Hindlimb muscle (tissue), 1 donor: ENCODE measurements around the gene ME3. TPM values are rescaled to one million over a fixed set of nuclear protein-coding genes. Genes with fewer than 3 reads are reported as not detected.
"Not testable (repeated sequence)": the region's sequence is repeated elsewhere in the genome, so short reads cannot be mapped to it uniquely, and the experiment has no call there.

ENCODE experiments used
- DNase-seq: peaks from one replicate; pipeline ENCODE4 v3.0.0-alpha.2; 2013
- polyA plus RNA-seq: library from polyadenylated mRNA; unstranded; fragments of 120-200 nt; gene quantifications from one replicate; pipeline ENCODE4 v1.2.1, GENCODE V29; 2013; ENCODE audit not compliant: insufficient read length

Gene ME3
- polyA plus RNA-seq, 1 donor = 10.9 TPM

DNA sequence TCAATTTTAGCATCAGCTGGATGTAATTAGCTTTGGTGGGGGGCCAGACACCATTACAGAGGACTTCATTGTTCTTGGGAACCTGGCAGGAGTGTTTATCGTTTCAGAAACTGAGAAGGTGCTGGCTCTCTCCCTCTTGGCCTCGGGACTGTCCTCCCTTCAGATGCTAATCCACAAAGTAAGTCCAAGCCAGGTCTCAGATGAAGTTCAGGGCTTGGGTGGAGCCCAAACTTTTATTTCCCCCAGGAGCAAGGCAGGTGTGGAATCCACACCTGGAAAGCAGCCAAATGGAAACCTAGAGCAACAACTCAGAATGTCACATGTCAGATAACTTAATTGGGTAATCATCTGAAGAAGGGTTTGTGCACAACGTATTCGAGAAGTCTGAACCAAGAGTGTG lies 119.2 kb downstream of the ME3 start:
- DNase-seq = no peak

DNA sequence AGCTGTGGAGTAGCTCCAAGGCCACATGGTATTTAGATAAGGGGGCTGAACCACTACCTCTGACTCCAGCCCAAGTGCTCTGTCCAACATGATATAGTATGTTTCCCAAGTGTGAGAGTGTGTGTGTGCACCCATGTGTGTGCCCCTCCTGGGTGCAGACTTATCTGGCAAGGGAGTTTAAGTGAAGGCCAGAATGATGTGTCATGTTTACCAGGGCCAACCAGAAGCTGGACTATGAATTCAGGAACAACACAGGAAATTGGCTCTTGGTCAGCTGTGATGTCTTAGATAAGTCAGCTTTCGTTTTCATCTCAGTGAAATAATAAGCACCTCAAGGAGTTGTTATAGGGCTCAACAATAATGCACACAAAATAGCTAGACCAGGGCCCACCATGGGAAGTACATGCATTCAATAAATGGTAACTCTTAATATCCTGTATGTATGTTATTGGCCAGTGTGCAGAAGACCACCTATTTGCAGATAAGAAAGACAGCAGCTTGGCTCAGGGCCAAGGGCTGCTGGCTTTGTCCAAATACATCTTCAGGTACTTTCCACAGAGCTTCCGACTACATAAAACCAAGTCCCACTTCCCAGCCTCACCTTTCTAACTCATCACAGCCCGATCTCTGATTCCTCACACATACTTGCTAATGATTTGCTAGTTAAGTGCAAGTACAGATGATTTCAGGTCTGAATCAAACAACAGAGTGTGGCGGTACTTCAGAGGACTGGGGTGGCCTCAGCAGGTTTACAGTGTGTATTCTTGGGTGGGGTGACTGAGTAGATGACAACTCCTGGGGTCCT lies 120.9 kb downstream of the ME3 start:
- no peak for DNase-seq

DNA sequence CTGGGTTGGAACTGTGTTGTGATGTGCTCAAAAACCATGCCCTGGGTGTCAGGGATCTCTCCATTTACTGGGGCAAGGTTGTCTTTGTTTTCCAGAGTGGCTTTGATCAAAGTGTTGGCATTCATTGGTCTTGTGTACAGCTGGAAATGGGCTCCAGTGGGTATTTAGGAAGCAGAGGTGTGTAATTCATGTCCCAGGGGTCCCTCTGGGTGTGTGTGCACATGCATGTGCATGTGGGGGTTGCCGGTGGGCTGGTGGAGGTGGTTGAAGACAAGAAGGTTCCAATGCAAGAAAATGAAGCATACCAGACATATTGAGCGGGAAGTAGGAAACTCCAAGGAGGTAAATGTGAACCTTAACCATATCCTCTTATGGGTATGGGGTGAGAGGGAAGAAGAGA lies 121.7 kb downstream of the ME3 start:
- no peak for DNase-seq

DNA sequence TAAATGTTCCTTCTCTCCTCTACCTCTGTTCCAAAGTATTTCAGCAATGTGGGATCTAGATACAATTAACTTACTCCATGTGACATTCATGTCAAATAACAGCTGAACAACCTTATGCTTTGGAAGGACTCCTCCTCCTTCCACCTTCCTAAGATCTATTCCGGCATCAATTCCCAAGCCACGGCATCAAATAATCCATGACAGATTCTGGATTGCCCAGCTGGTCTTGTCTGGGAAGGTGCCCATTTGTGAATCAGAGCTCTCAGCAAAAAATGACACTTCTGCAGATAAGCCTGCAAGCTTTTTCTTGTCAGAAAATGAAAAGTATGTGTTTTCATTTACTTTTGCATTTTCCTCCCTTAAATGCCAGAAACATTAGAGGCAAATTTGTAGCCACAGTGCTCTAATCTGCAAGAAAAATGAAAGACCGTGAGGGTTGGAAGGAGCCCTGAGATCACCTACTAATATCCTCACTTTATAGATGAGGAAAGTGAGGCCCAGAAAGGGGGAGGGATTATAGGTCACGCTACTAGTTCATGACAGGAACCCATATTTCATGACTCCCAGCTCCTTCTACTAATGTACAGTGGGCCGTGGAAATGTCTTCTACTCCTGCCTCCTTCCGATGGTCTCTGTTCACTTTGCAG lies 124.0 kb downstream of the ME3 start:
- no peak for DNase-seq

DNA sequence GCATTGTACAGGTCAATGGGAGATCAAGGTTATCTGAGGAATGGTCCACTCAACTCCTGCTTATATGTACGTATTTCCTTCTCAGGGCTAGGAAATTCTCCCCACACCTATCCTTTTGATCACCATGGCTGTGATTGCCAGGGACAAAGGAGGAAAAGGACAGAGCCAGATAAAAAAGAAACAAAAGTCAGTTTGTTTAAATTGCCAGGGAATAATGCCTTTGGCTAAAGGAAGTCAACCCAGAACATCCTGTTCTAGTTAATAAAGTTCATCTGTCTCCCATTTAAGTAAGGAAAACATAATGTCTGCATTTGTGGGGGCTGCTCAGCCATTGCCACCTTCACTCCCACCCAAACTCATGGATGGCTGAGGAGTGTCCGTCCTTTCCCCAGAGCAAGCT lies 124.7 kb downstream of the ME3 start:
- no peak for DNase-seq

DNA sequence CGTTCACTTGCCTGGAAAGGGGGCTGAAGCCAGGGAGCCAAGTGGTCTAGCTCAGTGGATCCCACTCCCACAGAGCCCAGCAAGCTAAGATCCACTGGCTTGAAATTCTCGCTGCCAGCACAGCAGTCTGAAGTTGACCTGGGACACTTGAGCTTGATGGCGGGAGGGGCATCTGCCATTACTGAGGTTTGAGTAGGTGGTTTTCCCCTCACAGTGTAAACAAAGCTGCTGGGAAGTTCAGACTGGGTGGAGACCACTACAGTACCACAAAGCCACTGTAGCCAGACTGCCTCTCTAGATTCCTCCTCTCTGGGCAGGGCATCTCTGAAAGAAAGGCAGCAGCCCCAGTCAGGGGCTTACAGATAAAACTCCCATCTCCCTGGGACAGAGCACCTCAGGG lies 131.1 kb downstream of the ME3 start:
- not testable (repeated sequence) for DNase-seq

DNA sequence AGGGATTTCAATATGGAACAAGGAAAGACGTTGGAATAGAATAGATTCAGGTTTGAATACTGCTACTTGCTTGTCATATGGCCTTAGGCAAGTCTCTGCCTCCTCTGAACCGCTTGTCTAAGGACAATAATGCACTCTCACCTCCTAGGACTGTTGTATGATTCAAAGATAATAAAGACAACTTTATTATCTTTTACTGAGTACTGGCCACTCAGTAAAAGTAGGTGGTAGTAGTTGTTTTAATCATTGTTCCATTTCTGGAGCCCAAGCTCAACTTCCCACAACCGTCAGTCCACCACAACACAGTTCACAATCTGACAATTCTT lies 134.2 kb downstream of the ME3 start:
- DNase-seq = no peak

DNA sequence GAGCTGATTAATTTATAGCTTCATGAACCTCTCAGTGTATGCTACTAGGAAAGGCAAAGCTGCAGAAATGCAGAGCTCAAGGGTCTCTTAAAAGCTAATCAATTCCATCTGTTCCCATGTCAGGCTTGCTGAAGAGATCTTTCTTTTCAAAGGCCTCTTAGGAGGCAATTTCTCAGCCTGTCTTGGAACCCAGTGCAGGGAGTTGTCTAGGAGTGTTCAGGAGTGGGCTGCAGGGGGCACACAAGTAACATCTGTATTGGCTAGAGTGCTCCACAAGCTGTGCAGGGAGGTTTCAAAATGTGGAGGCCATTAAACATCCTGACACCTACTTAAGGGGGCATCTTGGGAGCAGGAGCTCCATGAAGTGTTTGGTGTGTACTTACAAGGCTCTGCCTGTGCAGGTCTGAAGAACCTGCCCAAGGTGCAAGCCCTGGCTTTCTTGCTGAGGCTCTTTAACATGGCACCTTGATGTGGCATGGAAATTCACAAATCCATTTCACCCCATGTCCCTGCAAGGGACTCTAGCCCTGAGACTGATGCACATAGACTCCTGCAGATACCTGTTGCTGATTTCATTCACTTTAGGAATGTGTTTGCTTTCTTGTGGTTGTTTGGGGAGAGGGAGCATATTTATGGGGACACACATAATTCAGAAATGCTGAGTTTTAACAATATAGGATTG lies 134.7 kb downstream of the ME3 start:
- DNase-seq = no peak

DNA sequence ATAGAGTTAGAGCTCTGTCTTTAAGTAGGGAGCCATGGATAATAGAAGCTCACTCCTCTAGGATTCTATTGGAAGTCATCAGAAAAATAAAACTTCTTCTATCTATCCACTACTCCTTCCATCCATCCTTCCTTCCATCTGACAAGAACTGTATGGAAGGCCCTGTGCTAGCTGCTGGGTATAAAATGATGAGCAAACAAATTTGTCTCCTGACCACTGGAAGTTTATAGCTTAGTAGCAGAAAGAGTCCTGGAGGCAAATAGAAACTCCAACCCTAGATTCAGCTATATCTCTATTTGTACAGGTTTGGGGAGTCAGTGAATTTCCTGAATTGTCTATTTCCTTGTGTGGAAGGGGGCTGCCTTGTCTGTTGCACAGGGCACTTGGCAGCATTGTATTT lies 136.6 kb downstream of the ME3 start:
- no peak for DNase-seq

DNA sequence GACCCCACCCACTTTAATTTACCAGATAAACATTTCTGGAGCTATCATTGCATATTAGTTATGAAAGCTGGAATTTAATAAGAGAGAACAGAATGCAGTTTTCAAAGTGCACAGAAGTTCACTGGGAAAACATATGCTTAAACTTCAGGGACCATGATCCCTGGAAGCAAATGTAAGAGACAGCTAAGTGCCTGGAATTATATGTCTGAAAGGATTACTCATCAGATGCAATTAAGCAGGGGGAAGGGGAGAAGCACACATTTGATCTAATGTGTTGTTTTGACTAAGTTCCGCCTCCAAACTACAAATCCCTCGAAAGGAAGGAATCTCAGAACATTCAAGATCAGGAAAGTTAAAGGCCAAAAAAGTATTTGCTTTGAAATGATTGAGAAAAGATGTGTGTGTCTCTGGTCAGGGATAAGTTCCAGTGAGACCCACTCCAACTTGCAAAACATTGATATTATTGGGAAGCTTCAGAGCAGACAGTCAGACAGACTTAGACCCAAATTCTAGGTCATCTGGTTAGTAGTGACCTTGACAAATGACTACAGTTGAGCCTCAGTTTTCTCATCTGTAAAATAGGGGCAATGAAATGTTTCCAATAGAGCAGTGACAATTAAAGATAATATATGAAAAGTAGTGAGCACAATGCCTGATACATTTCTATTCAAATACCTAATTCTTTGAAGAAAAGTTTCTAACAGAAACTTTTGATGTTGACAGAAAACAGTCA lies 147.6 kb downstream of the ME3 start:
- no peak for DNase-seq

DNA sequence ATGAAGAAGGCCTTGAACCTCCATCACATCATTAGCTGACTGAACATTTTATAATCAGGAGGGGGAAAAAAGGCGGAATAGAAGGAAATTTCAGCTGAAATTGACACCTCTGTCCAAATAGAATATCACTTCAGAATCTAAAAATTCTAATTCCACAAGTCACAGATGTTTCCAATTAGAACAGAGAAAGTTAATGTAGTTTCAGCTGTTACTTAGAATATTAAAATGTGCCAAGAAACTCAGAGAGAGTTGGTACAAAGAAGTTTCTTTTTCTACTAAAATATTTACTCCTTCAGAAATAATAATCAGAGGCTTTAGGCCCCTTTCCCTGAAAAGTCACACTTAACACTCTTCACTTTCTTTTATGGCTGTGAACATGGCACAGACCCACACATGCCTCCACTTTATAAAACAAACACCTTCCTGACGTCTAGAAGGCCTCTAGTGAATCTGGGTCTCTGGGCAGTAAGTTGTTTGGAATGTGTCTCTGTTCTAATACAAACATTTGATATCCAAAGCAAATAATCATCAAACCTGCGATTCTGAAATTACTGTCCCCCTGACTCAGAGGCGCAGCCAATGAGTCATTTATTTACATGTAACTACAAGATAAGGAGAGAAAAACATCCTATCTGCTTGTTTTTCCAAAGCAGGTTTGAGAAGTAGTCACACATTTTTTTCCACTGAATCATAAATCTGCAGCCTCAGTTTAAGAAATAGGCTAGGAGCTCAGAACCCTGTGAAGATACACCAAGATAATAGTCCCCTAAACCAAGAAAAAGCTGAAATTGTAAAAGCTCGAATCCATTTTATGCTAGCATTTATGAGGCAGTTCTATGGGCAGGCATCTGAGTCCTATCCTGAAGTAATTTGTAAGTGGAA lies 148.4 kb downstream of the ME3 start:
- no peak for DNase-seq

DNA sequence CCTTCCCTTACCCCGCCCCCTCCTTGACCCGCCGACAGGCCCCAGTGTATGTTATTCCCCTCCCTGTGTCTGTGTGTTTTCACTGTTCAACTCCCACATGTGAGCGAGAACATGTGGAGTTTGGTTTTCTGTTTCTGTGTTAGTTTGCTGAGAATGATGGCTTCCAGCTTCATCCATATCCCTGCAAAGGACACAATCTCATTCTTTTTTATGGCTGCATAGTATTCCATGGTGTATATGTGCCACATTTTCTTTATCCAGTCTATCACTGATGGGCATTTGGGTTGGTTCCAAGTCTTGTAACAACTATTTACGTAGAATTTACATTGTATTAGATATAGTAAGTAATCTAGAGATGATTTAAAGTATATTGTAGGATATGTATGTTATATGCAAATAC lies 149.9 kb downstream of the ME3 start:
- not testable (repeated sequence) for DNase-seq

DNA sequence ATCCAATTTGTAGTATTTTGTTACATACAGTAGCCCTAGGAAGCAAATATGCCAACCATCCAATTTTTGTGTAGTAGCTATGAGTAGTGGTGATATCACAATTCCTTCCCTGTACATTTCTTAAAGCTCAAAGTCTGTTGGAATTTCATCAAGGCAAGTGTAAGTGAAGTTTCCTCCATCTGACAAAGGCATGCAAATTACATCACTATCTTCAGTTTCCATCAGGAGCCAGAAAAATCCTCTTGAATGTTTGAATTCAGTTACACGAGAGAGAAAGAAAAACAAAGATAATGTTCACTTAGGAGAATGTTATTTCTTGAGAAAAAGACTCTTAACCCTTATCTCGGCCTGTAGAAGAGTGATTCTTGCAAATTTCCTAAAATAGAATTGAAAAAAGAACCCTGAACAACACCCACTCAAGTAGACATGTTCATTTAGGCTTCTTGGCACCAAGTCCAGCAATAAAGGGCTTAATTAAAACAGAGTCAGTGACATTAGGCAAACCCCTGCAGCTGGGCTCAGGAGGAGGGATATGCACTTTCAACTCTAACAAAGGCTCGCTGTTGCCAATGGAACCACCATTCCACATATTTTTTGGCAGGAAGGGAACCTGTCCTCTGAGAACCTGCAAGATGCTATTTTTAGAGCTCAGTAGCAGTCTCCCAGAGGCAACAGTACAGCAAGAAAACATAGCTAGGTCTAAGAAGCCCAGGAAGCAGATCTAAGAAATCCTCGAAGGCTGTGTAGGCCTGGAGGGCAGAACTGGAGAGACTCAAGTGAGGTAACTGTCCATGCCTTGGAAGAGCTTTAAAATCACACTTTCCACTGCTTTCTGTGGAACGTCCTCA lies 153.1 kb downstream of the ME3 start:
- peak; percentile 41 for DNase-seq

DNA sequence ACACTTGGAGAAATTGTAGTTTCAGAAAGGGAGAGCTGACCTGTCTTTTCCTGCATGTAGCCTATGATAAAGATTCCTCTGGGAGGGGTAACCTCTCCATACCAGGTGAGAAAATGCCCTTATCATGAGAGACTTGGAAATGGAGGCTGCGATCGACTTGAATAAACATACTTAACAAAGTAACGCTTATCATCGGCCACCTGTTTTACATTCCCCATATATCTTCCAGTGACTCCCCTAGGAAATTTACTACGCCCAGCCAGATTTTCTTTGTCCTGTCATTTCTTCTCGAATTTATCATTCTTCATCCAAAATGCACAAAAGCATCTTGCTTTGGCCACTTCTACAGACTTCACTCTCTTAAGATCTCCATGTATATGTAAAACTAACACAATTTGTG lies 154.2 kb downstream of the ME3 start:
- no peak for DNase-seq

DNA sequence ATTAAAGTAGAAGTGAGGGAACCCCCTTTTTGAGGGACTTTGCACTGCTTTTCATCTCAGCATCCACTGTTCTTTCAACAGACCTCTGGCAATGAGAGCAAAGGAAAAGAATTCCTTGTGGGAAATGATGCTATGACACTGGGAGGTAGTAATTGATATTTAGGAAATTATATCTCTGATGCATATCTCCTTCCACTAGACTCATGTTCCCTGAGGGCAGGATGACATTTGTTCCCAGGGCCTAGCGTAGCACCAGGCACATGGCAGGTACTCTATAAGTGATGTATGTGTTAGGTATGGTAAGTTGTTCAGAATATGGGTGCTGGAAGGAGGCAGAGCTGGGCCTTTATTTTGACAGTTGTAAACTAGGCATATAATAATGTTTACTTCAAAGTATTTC lies 154.9 kb downstream of the ME3 start:
- DNase-seq = no peak

DNA sequence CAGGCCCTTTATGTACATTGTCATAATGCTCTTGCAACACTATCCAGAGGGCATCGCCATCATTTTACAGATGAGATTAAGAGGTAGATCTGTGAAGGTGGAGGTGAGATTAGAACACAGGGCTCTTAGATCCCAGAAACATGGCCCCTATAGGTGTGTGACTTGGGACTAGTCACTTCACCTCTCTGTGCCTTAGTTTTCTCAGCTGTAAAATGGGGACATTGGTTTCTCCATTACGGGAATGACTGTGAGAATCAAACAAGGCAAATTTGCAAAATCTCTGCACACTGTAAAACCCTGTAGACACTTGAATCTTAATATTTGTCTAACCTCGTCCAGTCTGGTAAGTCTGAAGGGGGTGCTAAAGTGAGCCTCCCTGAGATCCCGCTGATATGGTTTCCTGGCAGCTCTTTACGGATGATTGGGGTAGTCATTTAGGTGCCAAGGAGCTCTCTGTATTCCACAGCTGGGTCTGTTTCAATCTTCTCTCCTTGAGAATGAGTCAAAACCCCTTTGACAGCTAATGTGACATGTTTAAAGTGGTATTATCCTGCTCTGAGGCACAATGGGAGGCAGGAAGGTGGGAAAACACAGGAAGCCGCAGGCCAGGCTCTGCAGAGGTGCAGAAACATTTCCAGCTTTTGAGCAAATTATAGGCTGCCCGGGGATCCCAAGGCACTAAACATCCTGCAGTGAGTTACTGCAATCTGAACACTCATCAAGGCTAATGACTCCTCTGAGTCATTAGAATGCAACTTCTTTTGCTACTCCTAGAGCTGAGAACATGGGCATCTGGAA lies 156.9 kb downstream of the ME3 start:
- DNase-seq = no peak

DNA sequence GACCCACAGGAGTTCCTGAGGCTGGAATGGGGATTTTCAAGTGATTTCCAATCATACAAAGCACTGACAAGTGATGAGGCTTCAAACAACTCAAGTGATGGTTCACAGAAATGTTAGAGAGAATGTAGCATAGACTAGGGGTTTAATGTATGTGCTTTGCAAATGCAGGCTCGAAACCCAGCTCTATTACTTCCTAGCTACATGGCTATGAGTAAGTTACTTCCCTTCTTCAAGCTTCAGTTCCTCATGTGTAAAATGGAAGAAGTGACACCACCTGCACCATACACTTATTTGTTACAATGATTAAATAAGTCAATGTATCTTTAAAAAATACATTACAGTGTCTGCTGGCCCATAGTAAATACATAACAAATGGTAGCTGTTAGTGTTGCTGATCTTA lies 158.0 kb downstream of the ME3 start:
- no peak for DNase-seq

DNA sequence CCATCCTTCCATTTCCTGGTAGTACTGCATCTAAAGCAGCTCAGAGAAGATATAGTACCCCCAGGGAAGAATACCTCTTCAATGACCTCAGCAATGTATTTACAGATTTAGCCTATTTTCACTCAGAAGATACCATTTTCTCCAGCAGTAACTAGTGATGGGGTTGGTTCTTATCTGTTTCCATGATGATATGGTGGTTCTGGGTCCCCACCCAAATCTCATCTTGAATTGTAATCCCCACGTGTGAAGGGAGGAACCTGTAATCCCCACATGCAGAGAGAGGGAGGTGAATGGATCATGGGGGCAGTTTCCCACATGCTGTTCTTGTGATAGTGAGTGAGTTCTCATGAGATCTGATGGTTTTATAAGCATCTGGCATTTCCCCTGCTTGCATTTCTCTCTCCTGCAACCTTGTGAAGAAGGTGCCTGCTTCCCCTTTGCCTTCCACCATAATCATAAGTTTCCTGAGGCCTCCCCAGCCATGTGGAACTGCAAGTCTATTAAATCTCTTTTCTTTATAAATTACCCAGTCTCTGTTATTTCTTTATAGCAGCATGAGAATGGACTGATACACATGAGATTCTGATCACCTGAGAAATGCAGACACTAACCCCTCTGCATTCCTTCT lies 158.6 kb downstream of the ME3 start:
- no peak for DNase-seq

DNA sequence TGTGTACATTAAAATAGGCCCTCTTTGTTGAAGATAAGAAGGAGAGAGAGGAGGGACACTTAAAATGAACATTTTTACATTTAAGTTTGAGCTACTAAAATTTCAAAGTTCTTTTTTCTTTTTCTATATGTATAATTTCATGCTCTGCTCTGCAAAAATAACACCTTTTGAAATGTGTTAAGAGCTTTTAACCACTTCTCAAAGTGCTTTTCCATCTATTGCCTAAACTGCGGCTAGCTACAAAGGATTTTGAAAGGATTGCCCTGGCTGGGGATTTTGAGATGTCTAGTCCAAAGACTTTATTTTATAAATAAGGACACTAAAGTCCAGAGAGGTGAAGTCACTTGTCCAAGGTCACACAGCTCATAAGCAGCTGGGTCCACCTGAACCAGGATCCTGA lies 159.3 kb downstream of the ME3 start:
- no peak for DNase-seq

DNA sequence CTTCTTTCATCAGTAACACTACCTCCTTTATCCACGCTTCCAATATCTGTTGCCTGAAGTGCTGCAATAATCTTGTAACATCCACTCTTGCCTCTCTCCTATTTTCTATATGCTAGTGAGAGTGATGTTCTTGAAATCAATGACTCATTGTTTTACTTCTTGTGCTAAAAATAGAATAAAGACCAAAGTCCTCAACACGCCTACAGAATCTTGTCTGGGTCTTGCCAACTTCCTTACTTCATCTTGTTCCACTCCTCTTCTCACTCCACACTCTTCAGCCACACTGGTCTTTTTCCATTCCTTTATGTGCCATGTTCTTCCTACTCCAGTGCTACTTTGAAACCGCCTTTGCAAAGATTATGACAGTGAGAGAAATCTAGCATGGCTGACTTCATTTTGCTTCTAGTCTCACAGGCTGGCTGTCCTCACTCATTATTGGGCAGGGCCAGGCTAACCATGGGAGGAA lies 161.3 kb downstream of the ME3 start:
- no peak for DNase-seq
